Daoy (cell line): Measurements from ENCODE around the gene TMF1. TPM values are rescaled to one million over a fixed set of nuclear protein-coding genes. Genes with fewer than 3 reads are reported as not detected.
A peak's percentile ranks its signal among the peaks of the same experiment; 100 is the strongest.

Experiments used
- DNase-seq: peaks from one replicate; pipeline ENCODE4 v3.0.0-alpha.2; 2015; ENCODE audit warnings: low read depth
- total RNA-seq: library from RNA; depleted of rRNA; stranded (reverse); fragments of >200 nt; shearing (Covaris generic); gene quantifications from 2 replicates; pipeline ENCODE4 v1.2.3, GENCODE V29; 2014

The TMF1 gene
- total RNA-seq, 1 experiment from 2014 or later, result 11.0 TPM

- DNase-seq, result peak; percentile 55
Observed at GRCh38 chr3:69081583-69082262, 29.6 kb upstream of the TMF1 start.

- DNase-seq, result peak; percentile 91
Observed at GRCh38 chr3:69080233-69080920, 28.2 kb upstream of the TMF1 start, which contains the start of gene UBA3. Gene UBA3 (minus strand): TSS chr3:69080365. CDS start chr3:69080353, 12 bp downstream.

- DNase-seq, result peak; percentile 8
Observed at GRCh38 chr3:69079269-69080159, 27.4 kb upstream of the TMF1 start.

DNA sequence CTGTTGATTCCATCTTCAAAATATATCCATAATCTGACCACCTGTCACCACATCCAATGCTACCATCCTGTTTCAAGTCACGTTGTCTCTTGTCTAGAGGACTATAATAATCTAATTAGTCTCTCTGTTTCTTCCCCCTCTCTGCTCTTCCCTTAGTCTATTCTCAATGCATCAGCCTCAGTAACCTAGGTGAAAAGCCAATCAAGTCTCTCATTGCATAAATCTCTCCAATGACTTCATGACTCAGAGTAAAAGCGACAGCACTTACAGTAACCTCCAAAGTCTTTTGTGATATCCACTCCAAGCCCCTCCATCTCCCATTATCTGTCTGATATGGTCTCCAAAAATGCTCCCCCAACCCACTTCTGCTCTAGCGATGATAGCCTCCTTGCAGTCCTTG lies 20.8 kb upstream of the TMF1 start:
- no peak for DNase-seq

DNA sequence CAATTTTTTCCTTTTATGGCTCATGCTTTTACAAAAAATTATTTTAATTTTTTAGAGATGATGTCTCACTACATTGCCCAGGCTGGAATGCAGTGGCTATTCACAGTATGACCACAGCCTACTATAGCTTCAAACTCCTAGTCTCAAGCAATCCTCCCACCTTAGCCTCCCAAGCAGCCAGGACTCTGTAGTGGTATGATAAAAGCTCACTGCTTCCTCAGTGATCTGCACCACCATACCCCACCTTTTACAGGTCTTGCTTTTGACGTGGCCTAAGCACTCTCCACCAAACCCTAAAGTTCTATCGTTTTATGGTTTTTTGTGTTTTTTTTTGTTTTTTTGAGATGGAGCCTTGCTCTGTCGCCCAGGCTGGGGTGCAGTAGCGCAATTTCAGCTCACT lies 14.0 kb upstream of the TMF1 start:
- DNase-seq, result no peak

DNA sequence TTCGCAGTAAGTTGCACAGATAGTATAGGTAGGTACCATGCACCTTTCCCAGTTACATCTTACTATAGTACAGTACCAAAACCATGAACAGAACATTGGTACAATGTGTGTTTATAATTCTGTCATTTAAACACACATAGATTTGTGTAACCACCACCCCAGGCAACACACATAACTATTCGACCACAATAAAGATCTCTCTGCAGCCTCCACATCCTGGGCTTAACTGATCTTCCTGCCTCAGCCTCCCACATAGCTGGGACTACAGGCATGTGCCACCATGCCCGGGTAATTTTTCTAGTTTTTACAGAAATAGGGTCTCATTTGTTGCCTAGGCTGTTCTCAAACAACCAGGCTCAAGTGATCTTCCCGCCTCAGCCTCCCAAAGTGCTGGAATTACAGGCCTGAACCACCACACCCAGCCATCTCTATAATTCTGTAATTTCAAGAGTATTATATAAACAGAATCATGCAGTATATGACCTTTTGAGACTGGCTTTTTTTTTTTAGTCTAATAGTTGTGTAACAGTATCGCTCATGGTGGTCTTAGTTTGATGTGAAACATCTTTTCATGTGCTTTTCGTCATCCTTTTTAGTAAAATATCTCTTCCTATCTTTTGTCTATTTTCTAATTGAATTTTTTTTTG lies 13.3 kb upstream of the TMF1 start:
- DNase-seq, result no peak

DNA sequence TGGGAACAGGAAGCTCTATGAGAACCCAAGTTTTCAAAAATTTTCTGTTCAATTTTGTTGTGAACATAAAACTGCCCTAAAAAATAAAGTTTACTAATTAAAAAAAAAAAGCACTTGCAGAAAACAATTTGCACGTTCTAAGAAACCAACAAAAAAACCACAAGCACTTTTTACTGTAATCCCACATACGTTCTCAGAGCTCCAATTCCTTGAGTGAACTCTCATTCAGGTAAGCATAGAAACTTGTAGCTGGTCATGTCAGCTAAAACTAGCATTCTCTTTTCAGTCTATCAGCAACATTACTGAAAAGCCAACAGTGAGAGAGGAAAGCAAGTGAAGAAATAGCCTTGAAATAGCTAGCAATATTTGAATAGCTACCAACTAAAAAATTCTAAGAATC lies 11.5 kb upstream of the TMF1 start:
- no peak for DNase-seq

DNA sequence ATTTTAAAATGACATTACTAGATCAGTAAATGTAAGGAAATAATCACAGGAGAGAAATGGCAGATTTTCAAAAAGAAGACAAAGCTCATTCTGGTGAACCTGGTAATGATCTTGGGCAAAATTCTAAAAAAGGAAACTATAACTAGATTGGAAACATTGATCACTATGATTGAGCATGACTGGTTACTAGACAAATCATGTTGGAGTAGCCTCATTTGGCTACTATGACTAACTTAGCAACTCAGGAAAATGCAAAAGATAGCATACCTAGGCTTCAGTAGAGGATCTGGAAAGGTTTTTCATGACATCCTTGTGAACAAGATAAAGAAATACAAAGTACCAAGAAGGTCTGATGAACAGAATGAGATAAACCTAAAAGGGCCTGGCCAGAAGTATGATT lies 7.6 kb upstream of the TMF1 start:
- DNase-seq, result no peak

DNA sequence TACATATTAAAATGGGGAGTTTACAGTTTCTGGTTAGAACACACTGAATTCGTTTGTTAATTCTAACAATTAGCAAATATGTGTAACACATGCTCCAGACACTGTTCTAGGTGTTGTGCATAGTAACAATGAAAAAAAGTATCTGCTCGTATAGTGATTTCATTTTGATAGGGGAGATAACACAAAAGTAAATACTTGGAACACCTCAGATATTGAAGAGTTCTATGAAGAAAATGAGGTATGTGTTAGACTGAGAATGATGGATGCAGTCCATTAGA lies 6.8 kb upstream of the TMF1 start:
- DNase-seq, result no peak

GRCh38 chr3:69058180-69058946 lies 6.2 kb upstream of the TMF1 start:
- DNase-seq, result no peak

GRCh38 chr3:69052472-69052898 lies 352 bp upstream of the TMF1 start:
- no peak for DNase-seq

GRCh38 chr3:69048990-69049389 lies 3.1 kb downstream of the TMF1 start:
- no peak for DNase-seq

DNA sequence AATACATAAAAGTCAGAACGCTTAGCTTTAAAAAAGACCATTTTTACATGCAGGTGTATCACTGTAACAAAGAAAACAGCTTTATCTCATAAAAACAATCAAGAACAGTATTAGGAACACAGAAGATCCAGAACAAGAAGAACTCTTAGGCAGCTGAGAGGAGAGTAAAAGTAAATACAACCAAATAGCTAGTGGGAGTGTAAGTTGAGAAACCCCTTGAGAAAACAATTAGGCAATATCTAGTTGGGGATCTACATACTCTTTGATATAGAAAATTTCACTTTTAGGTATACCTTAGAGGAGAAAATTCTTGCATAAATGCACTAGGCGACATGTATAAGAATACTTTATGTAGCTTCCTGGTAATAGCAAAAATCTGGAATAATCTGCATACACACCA lies 7.5 kb downstream of the TMF1 start:
- no peak for DNase-seq

- DNase-seq, result peak; percentile 32
Observed at GRCh38 chr3:69033470-69033869, 18.7 kb downstream of the TMF1 start.

- no peak for DNase-seq
Observed at GRCh38 chr3:69032737-69033136, 19.4 kb downstream of the TMF1 start.

GRCh38 chr3:69032142-69032541 lies 20.0 kb downstream of the TMF1 start:
- DNase-seq, result peak; percentile 2

DNA sequence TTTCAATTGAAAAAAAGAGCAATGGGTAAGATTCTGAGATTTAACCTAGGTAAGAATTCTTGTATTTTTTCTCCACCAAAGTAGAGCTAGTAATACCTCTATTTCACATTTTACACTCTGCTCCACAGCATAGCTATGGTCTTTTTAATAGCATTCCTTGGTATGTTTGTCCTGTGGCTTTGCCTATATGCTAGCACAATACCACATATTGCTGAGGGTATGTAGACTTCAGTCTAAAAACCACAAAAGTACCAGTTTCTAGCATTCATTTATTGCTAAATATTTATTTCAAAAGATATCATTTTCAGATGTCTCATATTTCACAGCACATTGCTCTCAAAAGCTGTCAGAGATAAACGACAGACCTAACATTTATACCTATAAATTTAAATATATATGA lies 20.5 kb downstream of the TMF1 start:
- no peak for DNase-seq

DNA sequence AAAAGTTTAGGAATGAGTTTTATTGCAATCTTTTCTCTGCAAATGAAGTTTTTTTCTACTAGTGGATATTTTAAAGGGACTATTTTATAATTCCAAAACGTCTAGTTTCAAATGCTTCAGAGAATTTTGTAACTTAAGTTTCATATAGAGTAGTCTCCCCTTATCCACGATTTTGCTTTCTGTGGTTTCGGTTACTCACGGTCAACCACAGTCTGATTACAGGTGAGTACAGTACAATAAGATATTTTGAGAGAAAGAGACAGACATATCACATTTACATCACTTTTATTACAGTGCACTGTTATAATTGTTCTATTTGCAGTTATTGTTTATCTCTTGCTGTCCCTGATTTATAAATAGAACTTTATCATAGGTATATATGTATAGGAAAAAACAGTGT lies 31.3 kb downstream of the TMF1 start:
- DNase-seq, result no peak

- no peak for DNase-seq
Observed at GRCh38 chr3:69020424-69020823, 31.7 kb downstream of the TMF1 start.

- no peak for DNase-seq
Observed at GRCh38 chr3:69016901-69017300, 35.2 kb downstream of the TMF1 start.

GRCh38 chr3:69016102-69016501 lies 36.0 kb downstream of the TMF1 start:
- DNase-seq, result no peak
